GM19025 (cell line): ENCODE results near the gene KRT9.
"Not testable (repeated sequence)": the region's sequence is repeated elsewhere in the genome, so short reads cannot be mapped to it uniquely, and the experiment has no call there.

ENCODE experiments used
- ATAC-seq: cut with Tn5 transposase; IDR thresholded peaks from one replicate; pipeline ENCODE4 v1.9.1; 2021; ENCODE audit warnings: mild to moderate bottlenecking, low read depth, moderate library complexity; ENCODE audit not compliant: unreplicated experiment

Gene KRT9

DNA sequence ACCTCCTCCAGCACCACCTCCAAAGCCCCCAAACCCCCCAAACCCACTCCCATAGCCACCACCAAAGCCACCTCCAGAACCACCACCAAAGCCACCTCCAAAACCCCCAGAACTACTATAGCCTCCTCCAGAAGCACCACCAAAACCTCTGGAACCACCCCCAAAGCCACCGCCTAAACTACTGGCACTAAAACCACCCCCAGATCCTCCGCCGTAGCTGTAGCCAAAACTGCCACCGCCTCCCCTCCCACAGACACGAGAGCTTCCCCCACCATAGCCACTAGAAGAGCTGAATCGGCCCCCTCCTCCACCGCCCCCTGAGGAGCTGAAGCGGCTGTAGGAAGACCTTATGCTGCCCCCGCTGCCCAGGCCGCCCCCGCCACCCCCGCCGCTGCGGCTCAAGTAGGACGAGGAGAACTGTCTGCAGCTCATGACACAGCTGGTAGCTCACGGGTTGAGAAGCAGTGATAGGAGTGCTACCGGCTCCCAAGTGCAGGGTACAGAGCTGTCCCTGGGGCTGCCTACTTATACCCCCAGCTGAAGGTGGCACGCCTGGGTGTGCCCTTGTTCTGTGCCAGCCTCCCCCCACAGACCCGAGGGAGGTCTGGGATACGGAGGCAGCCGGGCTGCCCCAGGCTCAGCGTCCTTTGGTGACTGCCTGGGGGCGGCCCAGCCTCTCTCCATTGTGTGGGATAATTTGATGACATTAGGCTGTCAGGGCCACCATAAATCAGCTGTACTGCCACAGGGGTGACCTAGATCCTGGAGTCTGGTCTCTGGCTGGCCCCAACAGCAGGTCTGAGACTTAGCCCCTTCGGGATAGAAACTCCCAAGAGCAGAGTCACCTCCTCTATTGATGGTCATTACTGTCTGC, at the start of gene KRT9:
KRT9 (minus strand) TSS at position 499 of the 874 bp plus-strand sequence; CDS start at position 432, 67 bp downstream.
- ATAC-seq = no peak

DNA sequence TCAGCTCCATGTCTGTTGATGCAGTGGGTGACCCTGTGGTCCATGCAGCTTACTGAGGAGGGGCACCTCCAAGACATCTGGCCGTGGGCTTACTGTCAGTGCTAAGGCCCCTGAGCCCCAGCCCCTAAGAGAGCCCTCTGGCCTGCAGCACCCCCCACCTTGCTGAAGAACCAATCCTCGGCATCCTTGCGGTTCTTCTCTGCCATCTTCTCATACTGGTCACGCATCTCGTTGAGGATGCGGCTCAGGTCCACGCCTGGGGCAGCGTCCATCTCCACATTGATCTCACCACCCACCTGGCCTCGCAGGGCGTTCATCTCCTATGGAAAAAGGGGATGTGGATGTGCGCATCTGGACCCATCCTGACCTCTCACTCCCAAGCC, 49.6 kb upstream of the KRT9 start:
- ATAC-seq = not testable (repeated sequence)

DNA sequence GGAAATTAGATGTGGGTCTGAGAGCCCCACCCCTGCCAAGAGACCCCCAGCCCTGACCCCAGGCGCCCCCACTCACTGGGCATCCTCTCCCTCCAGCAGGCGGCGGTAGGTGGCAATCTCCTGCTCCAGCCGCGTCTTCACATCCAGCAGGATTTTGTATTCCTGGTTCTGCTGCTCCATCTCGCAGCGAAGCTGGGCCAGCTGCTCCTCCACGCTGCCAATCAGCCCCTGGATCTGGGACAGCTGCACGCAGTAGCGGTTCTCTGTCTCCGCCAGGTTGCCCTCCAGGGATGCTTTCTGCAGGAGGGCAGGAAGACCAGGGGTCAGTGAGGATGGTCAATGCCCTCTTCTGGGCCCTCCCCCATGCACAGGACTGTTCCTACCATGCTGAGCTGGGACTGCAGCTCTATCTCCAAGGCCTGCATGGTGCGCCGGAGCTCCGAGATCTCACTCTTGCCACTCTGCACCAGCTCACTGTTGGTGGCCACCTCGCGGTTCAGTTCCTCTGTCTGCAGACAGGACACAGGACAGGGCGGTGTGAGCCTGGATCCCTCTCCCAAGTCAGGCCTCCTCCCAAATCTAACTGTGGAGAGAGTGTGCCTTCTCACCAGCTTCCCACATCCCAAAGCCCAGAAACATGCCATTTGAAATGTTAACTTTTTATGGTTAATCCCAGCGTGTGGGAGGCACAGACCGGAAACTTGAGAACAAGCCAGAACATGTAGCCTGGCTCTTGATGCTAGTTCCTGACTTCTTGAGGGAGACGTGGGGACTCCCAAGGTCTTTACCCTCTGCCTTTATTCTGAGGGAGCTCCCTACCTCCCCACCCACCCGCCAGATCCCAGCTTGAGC, 49.0 kb upstream of the KRT9 start:
- ATAC-seq = no peak

DNA sequence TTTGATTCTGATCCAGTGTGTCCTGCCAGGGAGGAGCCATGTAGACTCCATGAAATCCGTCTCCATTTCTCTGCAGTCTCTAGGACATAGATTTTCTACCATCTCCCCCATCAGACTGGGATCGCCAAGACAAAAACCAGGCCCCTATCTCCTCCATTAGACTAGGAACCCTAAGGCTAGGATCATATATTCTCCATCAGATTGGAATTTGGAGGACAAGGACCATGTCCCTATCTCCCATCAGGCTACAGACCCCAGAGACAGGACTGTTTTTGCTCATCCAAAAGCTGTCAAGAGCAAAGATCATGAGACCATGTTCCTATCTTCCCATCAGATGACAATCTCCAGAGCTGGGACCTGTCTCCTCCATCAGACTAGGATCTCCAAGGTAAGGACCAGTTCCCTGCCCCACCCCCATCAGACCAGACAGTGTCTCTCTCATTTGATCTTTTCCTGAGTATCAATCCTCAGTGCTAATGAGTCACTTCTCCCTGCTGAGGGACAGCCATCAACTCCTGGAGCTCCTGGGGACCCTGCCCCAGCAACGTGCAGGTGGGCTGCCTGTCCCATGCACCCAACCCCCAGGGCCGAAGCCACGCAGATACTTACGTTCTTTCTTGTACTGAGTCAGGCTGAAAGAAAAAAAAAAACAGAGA, 48.2 kb upstream of the KRT9 start:
- ATAC-seq = not testable (repeated sequence)

GRCh38 chr17:41619036-41619926, 47.4 kb upstream of the KRT9 start:
- ATAC-seq = no peak

DNA sequence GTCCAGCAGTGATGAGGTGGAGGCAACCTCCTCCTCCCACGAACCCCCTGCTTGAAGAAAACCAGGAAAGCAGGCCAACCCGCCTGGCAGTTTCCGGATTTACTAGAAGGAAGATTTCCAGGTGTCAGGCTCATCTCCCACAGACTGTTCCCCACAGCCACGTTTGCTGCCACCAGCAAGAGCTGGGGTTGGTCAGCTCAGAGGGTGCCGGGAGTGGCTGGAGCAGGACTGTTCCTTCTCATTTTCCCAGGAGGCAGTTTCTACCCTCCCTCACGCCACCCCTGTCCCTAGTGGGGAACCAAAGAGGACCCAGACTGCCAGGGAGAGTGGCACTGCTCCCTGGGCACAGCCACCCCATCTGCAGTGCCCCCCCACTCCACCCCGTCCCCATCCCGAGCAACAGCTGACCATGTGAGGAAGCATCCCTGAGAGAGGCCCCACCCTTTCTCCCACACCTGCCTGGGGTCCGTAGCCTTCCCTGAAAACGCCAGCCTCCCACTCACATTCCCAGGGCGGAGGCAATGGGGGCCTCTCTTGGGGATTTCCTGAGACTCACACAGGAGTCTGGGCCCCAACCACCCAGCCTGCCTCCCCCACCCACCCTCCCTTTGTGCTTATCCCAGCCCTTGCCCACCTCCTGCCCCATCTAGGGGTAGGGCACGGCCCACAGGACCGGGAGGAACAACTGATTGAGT, 46.6 kb upstream of the KRT9 start:
- ATAC-seq = no peak

- ATAC-seq = no peak
These were observed 45.8 kb upstream of the KRT9 start for GRCh38 chr17:41617698-41618097.

GRCh38 chr17:41617136-41617535, 45.3 kb upstream of the KRT9 start:
- no peak for ATAC-seq

GRCh38 chr17:41616486-41616885, 44.6 kb upstream of the KRT9 start:
- ATAC-seq = not testable (repeated sequence)

DNA sequence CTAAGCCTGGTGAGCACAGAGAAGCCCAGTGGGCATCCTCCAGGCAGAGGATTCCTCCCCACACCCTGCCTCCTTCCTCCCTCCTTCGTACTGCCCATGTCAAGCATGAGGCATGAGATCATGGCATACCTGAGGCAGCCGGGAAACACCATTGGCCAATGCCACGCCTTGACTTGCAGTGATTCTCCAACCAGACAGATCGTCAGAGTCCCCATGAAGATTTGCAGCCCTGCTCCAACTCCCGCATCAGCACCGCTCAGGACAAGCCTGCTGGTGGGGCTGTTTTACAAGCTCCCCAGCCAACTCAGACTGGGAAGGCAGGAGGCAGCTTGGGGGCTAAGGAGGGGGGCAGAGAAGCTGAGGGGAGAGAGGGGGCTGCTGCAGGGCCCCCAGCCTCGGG, 43.6 kb upstream of the KRT9 start:
- no peak for ATAC-seq

- not testable (repeated sequence) for ATAC-seq
These were observed 42.9 kb upstream of the KRT9 start for GRCh38 chr17:41614767-41615166.

- no peak for ATAC-seq
These were observed 42.2 kb upstream of the KRT9 start for GRCh38 chr17:41614098-41614497.

- ATAC-seq = no peak
These were observed 41.6 kb upstream of the KRT9 start for GRCh38 chr17:41613277-41614082.

- ATAC-seq = not testable (repeated sequence)
These were observed 40.7 kb upstream of the KRT9 start, which contains the start of gene KRT16 for GRCh38 chr17:41612376-41613160. Gene KRT16 (minus strand): TSS chr17:41612767. CDS start chr17:41612688, 79 bp downstream.

- ATAC-seq = no peak
These were observed 39.2 kb upstream of the KRT9 start for GRCh38 chr17:41610965-41611640.

DNA sequence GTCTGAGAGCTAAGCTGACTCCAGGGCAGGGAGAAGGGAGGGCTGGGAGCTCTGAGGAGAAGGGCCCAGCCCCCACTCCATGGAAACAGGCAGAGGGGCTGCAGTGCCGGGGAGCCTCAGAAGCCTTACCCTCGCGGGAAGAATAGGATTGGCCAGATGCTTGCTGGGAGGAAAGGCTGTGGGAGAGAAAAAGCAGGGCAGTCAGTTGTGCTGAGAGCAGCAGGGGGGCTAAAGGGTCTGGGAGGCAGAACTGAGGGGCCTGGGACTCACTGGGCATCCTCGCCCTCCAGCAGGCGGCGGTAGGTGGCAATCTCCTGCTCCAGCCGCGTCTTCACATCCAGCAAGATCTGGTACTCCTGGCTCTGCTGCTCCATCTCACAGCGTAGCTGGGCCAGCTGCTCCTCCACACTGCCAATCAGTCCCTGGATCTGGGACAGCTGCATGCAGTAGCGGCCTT, 38.2 kb upstream of the KRT9 start:
- ATAC-seq = not testable (repeated sequence)

DNA sequence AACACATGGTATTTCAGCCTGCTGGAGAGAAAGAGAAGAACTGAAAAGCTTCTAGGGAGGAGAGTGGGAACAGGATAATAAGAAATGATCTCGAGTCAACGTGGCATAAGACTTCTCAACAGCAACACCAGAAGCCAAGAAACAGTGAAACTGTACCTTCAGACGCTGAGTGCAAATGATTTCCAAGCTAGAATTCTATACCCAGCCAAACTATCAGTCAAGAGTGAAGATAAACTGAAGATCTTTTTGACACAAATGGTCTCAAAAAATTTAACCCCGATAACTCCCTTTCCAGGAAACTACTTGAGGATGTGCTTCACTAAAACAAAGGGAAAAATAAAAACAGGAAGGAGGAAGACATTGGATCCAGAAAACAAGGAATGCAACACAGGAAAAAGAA, 35.1 kb upstream of the KRT9 start:
- not testable (repeated sequence) for ATAC-seq
